HepG2 (cell line): ENCODE data around the gene FNDC3B. TPM values are rescaled to one million over a fixed set of nuclear protein-coding genes. Genes with fewer than 3 reads are reported as not detected.
A peak's percentile ranks its signal among the peaks of the same experiment; 100 is the strongest.

Source experiments
- AHR ChIP-seq: IDR thresholded peaks from 2 replicates; pipeline ENCODE4 v1.6.1; 2018; ENCODE audit warnings: missing genetic modification reagents, missing compliant biosample characterization
- ARNT ChIP-seq: fragments of 450-650 bp; IDR thresholded peaks from 2 replicates; pipeline ENCODE4 v1.6.1; 2017
- E2F5 ChIP-seq: sonication (generic); formaldehyde crosslinking; conservative IDR thresholded peaks from 2 replicates; pipeline ENCODE4 v1.4.0; 2020; ENCODE audit warnings: missing genetic modification reagents
- HOXA3 ChIP-seq: sonication (generic); formaldehyde crosslinking; IDR thresholded peaks from 2 replicates; pipeline ENCODE4 v1.5.0; 2020; ENCODE audit warnings: missing genetic modification reagents
- KAT8 ChIP-seq: IDR thresholded peaks from 2 replicates; pipeline ENCODE4 v1.6.1; 2016; ENCODE audit warnings: missing genetic modification reagents, missing compliant biosample characterization
- POLR2A ChIP-seq, 2 experiments: IDR thresholded peaks; 2 replicates each; pipeline ENCODE4 v1.6.1; 2011; ENCODE audit warnings: low read depth in 2 of 2, low read length in 2 of 2, mild to moderate bottlenecking in 1 of 2, moderate library complexity in 1 of 2; ENCODE audit not compliant: insufficient read depth in 1 of 2
- RBFOX2 ChIP-seq: fragments of 200-400 bp; formaldehyde crosslinking; IDR thresholded peaks from 2 replicates; pipeline ENCODE4 v1.6.1; 2017; ENCODE audit warnings: low read depth, mild to moderate bottlenecking, low read length
- ZNF205 ChIP-seq: IDR thresholded peaks from 2 replicates; pipeline ENCODE4 v1.6.1; 2018; ENCODE audit warnings: missing biosample characterization, missing genetic modification reagents
- ZNF317 ChIP-seq: sonication (generic); formaldehyde crosslinking; IDR thresholded peaks from 2 replicates; pipeline ENCODE4 v1.5.0; 2020; ENCODE audit warnings: mild to moderate bottlenecking, missing genetic modification reagents
- ZNF768 ChIP-seq: sonication (generic); formaldehyde crosslinking; IDR thresholded peaks from 2 replicates; pipeline ENCODE4 v1.4.0; 2020; ENCODE audit warnings: missing genetic modification reagents
- polyA plus RNA-seq, 8 experiments: library from polyadenylated mRNA; depleted of rRNA in 3 of 8; stranded (reverse) in 7 of 8; unstranded in 1 of 8; fragments of >200 nt; fragmentation: Illumina TruSeq in 4 of 8; extraction: Trizol in 4 of 8; gene quantifications; 2 replicates each; pipeline versions ENCODE4 v1.2.1 to v1.2.3, GENCODE V29; 2011 to 2016; ENCODE audit warnings: low read depth in 4 of 8, missing spikeins in 1 of 8, mixed read lengths in 1 of 8; ENCODE audit not compliant: insufficient read depth in 1 of 8
- total RNA-seq, 5 experiments: library from RNA; depleted of rRNA; stranded (reverse); fragments of >200 nt; fragmentation: Illumina TruSeq; extraction: Trizol; gene quantifications; 2 replicates each; pipeline ENCODE4 v1.2.3, GENCODE V29; 2016; ENCODE audit warnings: low read depth in 1 of 5
- TF ChIP-seq, protein P1 (sequence below): sonication (generic); formaldehyde crosslinking; IDR thresholded peaks from 2 replicates; pipeline ENCODE4; 2020; ENCODE audit warnings: missing genetic modification reagents, mild to moderate bottlenecking, borderline replicate concordance
- TF ChIP-seq, protein P2 (sequence below): sonication (generic); formaldehyde crosslinking; IDR thresholded peaks from 2 replicates; pipeline ENCODE4 v1.8.1; 2023; ENCODE audit warnings: missing genetic modification reagents, mild to moderate bottlenecking, borderline replicate concordance

FNDC3B gene
- total and polyA plus RNA-seq, 2 of the 13 experiments (the other 11 are each of a cell fraction or from before 2014, with no cell fraction given): 74.8 to 103 TPM

- TF ChIP-seq ZNF768 (CRISPR knock-in tag) (no peak), E2F5 (CRISPR knock-in tag) (no peak), AHR (no peak), ARNT (no peak), KAT8 (CRISPR knock-in tag) (no peak), HOXA3 (no peak), ZNF205 (no peak), ZNF317 (CRISPR knock-in tag) (no peak), POLR2A (IDR thresholded peaks at IDR 0.05; ENCODE audit: insufficient read depth in 1 of 2, low read depth in 2 of 2, low read length in 2 of 2) (peak in 1 of 2 experiments; percentile 32; a peak in 1 of 4 replicates), RBFOX2 (peak; percentile 72)
- TF ChIP-seq, protein P1, sequence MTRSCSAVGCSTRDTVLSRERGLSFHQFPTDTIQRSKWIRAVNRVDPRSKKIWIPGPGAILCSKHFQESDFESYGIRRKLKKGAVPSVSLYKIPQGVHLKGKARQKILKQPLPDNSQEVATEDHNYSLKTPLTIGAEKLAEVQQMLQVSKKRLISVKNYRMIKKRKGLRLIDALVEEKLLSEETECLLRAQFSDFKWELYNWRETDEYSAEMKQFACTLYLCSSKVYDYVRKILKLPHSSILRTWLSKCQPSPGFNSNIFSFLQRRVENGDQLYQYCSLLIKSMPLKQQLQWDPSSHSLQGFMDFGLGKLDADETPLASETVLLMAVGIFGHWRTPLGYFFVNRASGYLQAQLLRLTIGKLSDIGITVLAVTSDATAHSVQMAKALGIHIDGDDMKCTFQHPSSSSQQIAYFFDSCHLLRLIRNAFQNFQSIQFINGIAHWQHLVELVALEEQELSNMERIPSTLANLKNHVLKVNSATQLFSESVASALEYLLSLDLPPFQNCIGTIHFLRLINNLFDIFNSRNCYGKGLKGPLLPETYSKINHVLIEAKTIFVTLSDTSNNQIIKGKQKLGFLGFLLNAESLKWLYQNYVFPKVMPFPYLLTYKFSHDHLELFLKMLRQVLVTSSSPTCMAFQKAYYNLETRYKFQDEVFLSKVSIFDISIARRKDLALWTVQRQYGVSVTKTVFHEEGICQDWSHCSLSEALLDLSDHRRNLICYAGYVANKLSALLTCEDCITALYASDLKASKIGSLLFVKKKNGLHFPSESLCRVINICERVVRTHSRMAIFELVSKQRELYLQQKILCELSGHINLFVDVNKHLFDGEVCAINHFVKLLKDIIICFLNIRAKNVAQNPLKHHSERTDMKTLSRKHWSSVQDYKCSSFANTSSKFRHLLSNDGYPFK (CRISPR knock-in tag): no peak
- TF ChIP-seq, protein P2, sequence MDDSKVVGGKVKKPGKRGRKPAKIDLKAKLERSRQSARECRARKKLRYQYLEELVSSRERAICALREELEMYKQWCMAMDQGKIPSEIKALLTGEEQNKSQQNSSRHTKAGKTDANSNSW (CRISPR knock-in tag): no peak
Observed at GRCh38 chr3:172060234-172060633, 20.9 kb downstream of the FNDC3B start (continued).
